A172 (cell line): ENCODE data around the gene SLAMF8. TPM values are rescaled to one million over a fixed set of nuclear protein-coding genes. Genes with fewer than 3 reads are reported as not detected.

Source experiments
- DNase-seq: peaks from one replicate; pipeline ENCODE4 v3.0.0-alpha.2; 2015; ENCODE audit warnings: low spot score
- total RNA-seq: library from RNA; depleted of rRNA; stranded (reverse); fragments of >200 nt; shearing (Covaris generic); gene quantifications from 2 replicates; pipeline ENCODE4 v1.2.3, GENCODE V29; 2014

Gene SLAMF8
- total RNA-seq, 1 experiment from 2014 or later, result not detected

DNA sequence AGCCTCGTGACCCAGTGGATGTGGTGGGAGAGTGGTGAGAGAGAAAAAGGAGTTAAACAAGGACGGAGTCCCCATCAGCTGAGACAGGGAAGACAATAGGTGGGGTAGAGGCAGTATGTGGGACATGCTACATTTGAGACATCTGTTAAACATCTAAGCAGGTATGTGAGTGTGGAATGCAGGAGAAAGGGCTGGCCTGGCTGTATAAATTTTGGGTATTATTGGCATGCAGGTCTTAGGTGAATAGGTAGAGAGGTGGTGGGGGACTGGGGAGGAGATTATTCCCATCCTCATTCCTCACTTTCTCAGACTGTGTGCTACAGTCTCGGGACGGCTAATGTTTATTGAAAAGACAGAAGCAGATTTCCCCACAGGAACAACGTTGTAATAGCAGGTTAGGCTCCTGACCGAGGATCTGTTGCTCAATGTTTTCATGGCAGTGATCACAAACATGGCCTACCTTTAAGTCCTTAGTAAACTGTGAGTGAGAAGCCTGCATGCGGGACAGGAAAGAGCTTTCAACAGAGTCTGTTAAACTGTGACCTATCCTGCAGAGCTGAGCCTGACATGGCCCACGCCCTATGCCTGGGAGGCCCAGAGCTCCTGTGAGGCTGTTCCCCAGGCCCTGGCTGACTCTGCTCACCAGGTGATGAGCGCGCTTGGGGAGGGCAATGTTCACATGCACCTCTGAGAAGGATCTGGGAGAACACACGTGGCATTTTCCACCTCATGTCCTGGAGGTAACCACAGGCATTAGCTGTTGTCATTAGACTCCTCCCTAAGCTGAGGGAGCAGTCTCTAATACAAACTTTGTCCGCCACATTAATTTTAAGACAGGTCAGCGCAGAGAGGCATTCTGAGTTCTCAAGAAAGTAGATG lies 19.3 kb downstream of the SLAMF8 start:
- DNase-seq, result no peak

GRCh38 chr1:159847231-159847630 lies 20.6 kb downstream of the SLAMF8 start:
- DNase-seq, result no peak

DNA sequence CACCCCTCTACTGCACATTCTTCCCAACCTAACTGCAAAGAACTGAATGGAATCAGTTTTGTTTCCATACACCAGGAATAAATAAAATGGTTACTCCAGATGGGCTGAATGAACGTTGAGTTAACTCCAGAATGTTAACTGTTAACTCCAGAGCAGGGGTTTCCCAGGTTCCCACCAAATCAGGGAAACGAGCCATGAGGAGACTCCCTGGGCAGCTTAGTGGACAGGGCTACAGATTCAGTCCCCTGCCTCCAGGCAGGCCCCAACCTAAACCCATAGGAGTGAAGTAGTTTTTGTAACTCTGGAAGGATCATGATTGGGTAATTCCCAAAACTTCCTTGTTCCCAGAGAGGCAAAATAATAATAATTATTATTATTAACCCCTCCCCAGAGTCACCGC lies 21.7 kb downstream of the SLAMF8 start:
- no peak for DNase-seq

GRCh38 chr1:159849626-159850366 lies 23.1 kb downstream of the SLAMF8 start:
- peak; percentile 85 for DNase-seq

DNA sequence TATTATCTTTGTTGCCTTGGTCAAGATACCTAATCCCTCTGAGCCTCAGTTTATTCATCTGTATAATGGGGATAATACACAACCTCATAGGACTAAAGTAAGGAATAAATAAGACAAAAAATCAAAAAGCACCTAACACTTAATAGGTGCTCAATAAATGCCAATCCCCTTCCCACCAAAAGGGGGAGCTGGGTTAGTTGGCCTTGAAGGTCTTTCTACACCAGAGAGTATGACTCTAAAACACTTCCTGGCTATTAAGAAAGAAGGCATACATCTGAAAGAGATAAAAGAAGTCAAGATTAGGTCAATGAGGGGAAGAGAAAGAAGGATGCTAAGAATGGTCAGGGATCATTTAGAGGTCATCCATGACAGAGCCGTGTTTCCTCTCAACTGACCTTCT lies 24.7 kb downstream of the SLAMF8 start:
- DNase-seq, result no peak

DNA sequence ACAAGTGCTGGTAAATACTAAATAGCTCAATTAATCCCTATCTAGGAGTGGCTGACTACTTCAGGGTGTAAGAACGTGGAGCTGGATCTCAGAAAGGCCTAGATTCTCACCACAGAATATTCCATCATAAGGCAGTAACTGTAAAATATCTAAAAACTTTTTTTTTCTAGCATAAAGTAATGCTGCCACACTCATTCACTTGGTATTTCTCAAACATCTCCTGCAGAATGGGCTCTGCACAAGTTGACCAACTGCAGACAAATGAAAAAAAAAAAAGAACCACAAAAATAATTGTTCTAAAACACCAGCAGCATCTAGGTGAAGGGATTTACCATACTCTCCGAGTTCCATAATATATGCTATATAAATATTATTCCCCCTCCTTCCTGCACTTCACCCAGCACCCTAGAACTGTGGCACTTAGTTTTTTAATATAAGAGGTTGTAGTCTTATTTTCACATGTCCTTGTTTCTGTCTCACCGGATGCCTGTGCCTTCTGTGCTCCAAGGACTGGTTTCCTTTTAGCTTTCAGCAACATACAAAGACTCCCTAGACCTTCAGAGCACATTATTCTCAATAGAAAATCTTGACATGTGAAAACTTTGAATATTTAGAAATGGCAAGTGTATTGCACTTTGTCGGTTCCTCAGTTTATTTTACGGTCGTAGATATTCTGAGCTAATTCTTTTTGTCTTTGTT lies 26.9 kb downstream of the SLAMF8 start:
- DNase-seq, result no peak

GRCh38 chr1:159854116-159854692 lies 27.5 kb downstream of the SLAMF8 start:
- DNase-seq, result peak; percentile 83

DNA sequence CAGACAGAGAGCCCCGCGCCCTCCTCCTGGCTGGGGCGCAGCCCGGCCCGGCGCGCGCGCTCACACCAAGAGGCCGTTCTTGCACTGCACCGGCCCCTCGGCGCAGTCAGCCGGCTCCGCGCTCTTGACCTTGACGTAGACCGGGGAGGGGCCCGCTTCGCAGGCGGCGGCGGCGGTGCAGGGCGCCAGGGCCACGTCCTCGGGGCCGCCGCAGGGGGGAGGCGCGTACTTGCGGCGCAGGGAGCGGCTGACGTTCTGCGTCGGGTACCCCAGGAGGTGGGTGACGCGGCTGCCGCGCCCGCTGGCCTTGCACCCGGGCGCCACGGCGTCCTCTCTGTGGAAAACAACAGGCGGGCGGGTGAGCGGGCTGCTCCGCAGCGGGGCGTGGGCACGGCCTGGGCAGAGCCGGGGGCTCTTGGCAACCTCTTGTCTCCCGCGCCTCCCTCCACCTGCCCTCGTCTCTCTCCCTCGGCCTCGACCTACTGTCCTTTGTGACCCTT lies 28.1 kb downstream of the SLAMF8 start:
- peak; percentile 69 for DNase-seq

DNA sequence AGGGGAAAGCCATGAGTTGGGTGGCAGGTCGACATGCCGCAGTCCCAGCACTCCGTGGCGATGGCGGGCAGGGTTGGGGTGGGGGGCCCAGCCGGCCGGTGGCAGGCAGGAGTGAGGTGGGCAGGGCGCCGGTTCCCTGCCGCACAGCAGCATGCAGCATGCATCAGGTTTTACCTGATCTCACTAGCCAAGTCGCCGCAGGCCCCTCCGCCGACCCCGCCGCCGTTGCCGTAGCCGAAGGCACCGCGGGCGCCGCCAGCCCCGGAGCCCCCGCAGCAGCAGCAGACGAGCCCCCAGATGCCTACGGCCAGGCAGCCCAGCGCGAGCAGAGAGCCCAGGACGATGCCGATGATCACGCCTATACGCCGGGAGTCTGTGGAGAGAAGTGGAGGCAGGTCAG lies 29.0 kb downstream of the SLAMF8 start:
- no peak for DNase-seq

DNA sequence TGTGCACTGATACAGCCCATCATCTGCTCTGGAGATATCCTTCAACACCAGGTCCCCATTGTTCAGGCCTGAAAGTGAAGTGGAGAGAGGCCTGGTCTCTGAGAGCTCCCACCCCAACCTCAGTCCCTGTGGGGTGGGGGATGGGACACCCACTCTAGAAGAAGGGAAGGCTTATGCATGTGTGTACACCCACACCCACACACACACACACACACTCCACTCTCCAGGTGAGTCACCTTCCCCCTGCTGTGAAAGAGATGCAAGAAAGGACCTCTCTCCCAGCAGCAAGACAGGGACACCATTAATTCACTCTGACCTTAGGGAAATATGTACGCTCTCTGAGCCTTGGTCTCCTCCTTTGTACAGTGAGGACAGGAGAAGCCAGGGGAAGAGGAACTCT lies 29.9 kb downstream of the SLAMF8 start:
- no peak for DNase-seq

- no peak for DNase-seq
Measured at GRCh38 chr1:159857889-159858288, 31.2 kb downstream of the SLAMF8 start.

DNA sequence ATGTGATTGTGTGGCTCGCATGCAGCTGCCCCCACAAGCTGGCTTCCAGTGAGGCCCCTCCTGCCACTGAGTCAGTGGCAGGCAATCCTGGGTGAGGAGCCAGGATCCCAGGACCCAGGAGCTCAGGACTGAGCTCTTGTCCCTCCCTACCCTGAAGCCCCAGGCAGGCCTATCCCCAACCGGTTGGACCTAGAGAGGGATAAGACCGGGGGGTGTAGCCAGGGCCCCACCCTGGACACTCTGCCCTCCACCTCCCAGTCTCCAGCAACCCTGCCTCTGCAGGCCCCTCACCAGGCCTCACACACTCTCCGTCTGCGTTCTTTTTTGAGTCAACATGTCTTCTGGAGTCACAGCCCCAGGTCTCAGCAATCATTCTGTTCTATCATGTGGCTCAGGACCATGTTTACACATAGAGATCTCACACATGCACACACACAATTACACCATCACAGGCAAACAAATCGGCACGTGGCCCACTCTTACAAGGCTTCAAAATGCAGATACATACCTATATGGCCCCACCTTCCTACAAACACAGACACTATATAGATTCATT lies 33.2 kb downstream of the SLAMF8 start:
- DNase-seq, result no peak

- DNase-seq, result no peak
Measured at GRCh38 chr1:159860456-159860855, 33.8 kb downstream of the SLAMF8 start.

- DNase-seq, result no peak
Measured at GRCh38 chr1:159861218-159861617, 34.5 kb downstream of the SLAMF8 start.

- no peak for DNase-seq
Measured at GRCh38 chr1:159862031-159862430, 35.4 kb downstream of the SLAMF8 start.

- DNase-seq, result no peak
Measured at GRCh38 chr1:159862557-159862956, 35.9 kb downstream of the SLAMF8 start, which contains the start of gene VSIG8. Gene VSIG8 (minus strand): TSS chr1:159862657. CDS start chr1:159862521, 136 bp downstream.

DNA sequence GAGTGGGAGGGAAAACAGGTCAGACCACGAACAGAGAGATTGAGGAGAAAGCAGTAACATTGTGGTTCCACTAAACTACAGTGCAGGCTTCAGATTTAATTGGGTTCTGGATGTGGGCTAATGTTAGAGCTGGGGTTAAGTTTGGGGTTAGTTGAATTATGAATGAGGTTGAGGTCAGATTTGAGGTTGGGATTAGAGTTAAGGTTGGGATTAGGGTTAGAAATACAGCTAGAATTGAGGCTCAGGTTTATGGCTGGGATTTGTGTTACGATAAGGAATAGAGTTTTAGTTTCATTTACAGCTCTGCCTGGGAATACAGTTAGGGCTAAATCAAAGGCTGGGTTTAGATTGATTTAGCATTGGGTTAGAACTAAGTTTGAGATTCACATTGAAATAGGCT lies 37.6 kb downstream of the SLAMF8 start:
- no peak for DNase-seq

DNA sequence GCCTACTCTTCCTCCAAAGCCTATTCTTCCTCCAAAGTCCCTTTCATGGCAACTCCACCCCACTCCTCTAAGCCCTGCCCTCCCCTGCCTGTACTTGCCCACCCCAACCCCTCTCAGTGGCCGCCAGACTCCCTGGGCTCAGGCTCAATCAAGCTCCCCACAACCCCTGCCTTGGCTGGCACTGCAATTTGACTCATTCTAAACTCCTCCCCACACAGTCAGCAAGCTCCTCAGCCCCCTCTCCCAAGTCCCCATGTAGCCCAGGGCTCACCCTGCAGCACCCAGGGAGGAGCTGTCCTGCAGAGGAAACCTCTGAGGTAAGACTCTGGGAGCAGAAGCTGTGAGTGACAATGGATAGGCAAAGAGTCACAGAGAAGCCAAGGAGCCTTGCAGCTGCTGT lies 39.4 kb downstream of the SLAMF8 start:
- DNase-seq, result no peak

- no peak for DNase-seq
Measured at GRCh38 chr1:159866905-159867663, 40.4 kb downstream of the SLAMF8 start.

DNA sequence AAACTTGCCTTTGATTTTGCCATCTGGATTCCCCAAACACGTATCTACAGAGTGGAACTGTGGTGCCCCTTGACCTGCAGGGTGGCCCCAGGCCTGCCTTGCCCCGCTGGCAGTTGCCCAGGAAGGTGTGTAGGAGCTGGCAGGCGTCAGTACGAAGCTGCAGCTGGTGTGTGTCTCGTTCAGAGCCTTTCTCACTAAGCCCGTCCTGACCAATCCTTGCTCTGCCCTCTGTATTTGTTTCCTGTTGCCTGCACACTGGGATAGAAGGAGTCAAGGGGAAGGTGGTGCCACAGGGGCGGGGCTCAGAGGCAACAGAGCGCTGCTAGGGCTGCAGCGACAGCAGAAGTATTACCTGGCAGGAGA lies 41.0 kb downstream of the SLAMF8 start:
- DNase-seq, result no peak

DNA sequence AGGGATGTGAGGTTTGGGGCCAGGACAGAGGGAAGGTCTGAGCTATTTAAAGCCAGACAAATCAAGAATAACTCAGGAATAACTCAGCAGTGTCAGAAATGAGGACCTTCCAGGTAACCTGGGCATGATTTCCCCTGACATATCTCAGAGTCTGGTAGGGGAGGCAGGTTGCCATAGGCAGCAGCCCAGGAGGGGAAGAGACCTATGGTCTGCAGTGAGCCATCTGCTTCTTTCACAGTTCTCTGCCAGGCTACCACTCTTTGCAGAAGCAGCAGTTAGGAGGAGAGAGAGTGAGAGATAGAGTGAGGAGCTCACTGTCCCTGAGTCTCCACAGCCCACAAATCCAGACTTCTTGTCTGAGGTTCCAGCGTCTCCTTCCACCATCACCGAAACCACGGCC lies 42.1 kb downstream of the SLAMF8 start:
- no peak for DNase-seq
